H9 (cell line): Measurements from ENCODE around the gene PPP1R9A. TPM values are rescaled to one million over a fixed set of nuclear protein-coding genes. Genes with fewer than 3 reads are reported as not detected.

Experiments
- DNase-seq: peaks from one replicate; pipeline ENCODE4 v3.0.0-alpha.2; 2017
- H2AFZ ChIP-seq: one replicate; pipeline ENCODE4 v1.6.1; 2013; ENCODE audit warnings: mild to moderate bottlenecking, low read length, control low read depth, moderate library complexity
- H2AK5ac ChIP-seq: 2 replicates; pipeline ENCODE4 v1.6.1; 2013; ENCODE audit warnings: low read length, control low read depth, mixed read lengths; ENCODE audit not compliant: insufficient read length
- H2BK120ac ChIP-seq: one replicate; pipeline ENCODE4 v1.6.1; 2013; ENCODE audit warnings: low read depth, mild to moderate bottlenecking, low read length, control low read depth, inconsistent platforms; ENCODE audit not compliant: poor library complexity, severe bottlenecking
- H2BK12ac ChIP-seq: 2 replicates; pipeline ENCODE4 v1.6.1; 2013; ENCODE audit warnings: low read length, control low read depth, mixed read lengths, low read depth; ENCODE audit not compliant: insufficient read length
- H2BK15ac ChIP-seq: 2 replicates; pipeline ENCODE4 v1.6.1; 2013; ENCODE audit warnings: low read depth, low read length, control low read depth
- H2BK20ac ChIP-seq: one replicate; pipeline ENCODE4 v1.6.1; 2013; ENCODE audit warnings: low read depth, mild to moderate bottlenecking, low read length, control low read depth, inconsistent platforms; ENCODE audit not compliant: poor library complexity, severe bottlenecking
- H2BK5ac ChIP-seq: 2 replicates; pipeline ENCODE4 v1.6.1; 2013; ENCODE audit warnings: low read length, control low read depth, mixed read lengths; ENCODE audit not compliant: insufficient read length
- H3K14ac ChIP-seq: 2 replicates; pipeline ENCODE4 v1.6.1; 2013; ENCODE audit warnings: low read length, control low read depth; ENCODE audit not compliant: insufficient read depth
- H3K18ac ChIP-seq: 2 replicates; pipeline ENCODE4 v1.6.1; 2013; ENCODE audit warnings: low read depth, mild to moderate bottlenecking, mixed read lengths, low read length, control low read depth; ENCODE audit not compliant: insufficient read length
- H3K23ac ChIP-seq: 2 replicates; pipeline ENCODE4 v1.6.1; 2013; ENCODE audit warnings: low read length, control low read depth, mixed read lengths, low read depth; ENCODE audit not compliant: insufficient read length
- H3K23me2 ChIP-seq: 2 replicates; pipeline ENCODE4 v1.6.1; 2013; ENCODE audit warnings: low read depth, mild to moderate bottlenecking, mixed read lengths, low read length, control low read depth; ENCODE audit not compliant: insufficient read length, poor library complexity, severe bottlenecking
- H3K27ac ChIP-seq: 2 replicates; pipeline ENCODE4 v1.5.1; 2013; ENCODE audit warnings: low read length, control low read depth, mixed read lengths, low read depth; ENCODE audit not compliant: insufficient read length
- H3K27me3 ChIP-seq: 2 replicates; pipeline ENCODE4 v1.6.1; 2013; ENCODE audit warnings: low read length, control low read depth, inconsistent platforms; ENCODE audit not compliant: insufficient read depth
- H3K4ac ChIP-seq: 2 replicates; pipeline ENCODE4 v1.6.1; 2013; ENCODE audit warnings: low read depth, mild to moderate bottlenecking, control low read depth, inconsistent platforms, low read length, moderate library complexity
- H3K4me1 ChIP-seq: 2 replicates; pipeline ENCODE4 v1.6.1; 2013; ENCODE audit warnings: low read length, control low read depth, inconsistent platforms; ENCODE audit not compliant: insufficient read depth
- H3K4me2 ChIP-seq: 2 replicates; pipeline ENCODE4 v1.6.1; 2013; ENCODE audit warnings: low read length, control low read depth, mixed read lengths; ENCODE audit not compliant: insufficient read length, insufficient read depth
- H3K56ac ChIP-seq: 2 replicates; pipeline ENCODE4 v1.6.1; 2013; ENCODE audit warnings: low read depth, mild to moderate bottlenecking, mixed read lengths, low read length, control low read depth; ENCODE audit not compliant: insufficient read length
- H3K79me1 ChIP-seq: 2 replicates; pipeline ENCODE4 v1.6.1; 2013; ENCODE audit warnings: low read depth, mild to moderate bottlenecking, moderate library complexity, low read length, control low read depth, inconsistent platforms; ENCODE audit not compliant: insufficient read depth, poor library complexity, severe bottlenecking
- H3K79me2 ChIP-seq: 2 replicates; pipeline ENCODE4 v1.6.1; 2013; ENCODE audit warnings: low read length, control low read depth, inconsistent platforms; ENCODE audit not compliant: insufficient read depth
- H3K9ac ChIP-seq: 2 replicates; pipeline ENCODE4 v1.6.1; 2013; ENCODE audit warnings: low read length, control low read depth, mixed read lengths; ENCODE audit not compliant: insufficient read length; ENCODE audit errors: extremely low read depth
- H3K9me3 ChIP-seq: one replicate; pipeline ENCODE4 v1.6.1; 2013; ENCODE audit warnings: low read depth, low read length, inconsistent platforms; ENCODE audit not compliant: control insufficient read depth
- H3T11ph ChIP-seq: one replicate; pipeline ENCODE4 v1.6.1; 2013; ENCODE audit warnings: mild to moderate bottlenecking, low read length, control low read depth, inconsistent platforms
- H4K20me1 ChIP-seq: one replicate; pipeline ENCODE4 v1.6.1; 2013; ENCODE audit not compliant: control insufficient read depth, insufficient read length, insufficient read depth
- H4K5ac ChIP-seq: 2 replicates; pipeline ENCODE4 v1.6.1; 2013; ENCODE audit warnings: low read depth, mild to moderate bottlenecking, mixed read lengths, low read length, control low read depth; ENCODE audit not compliant: insufficient read length
- H4K8ac ChIP-seq: replicated peaks from 2 replicates; pipeline ENCODE4 v1.6.1; 2013; ENCODE audit warnings: low read length, control low read depth, mixed read lengths, low read depth; ENCODE audit not compliant: insufficient read length
- H4K91ac ChIP-seq: 2 replicates; pipeline ENCODE4 v1.6.1; 2013; ENCODE audit warnings: low read depth, mild to moderate bottlenecking, moderate library complexity, mixed read lengths, low read length, control low read depth; ENCODE audit not compliant: insufficient read length
- H3K27ac Mint-ChIP-seq, 3 experiments: 2 replicates in 2 of 3; 3 replicates in 1 of 3; pipeline ENCODE4 v1.8.0; 2020 to 2021; ENCODE audit warnings: mixed read lengths in 3 of 3, mild to moderate bottlenecking in 1 of 3, moderate library complexity in 1 of 3
- H3K27me3 Mint-ChIP-seq: 2 replicates; pipeline ENCODE4 v1.8.0; 2021; ENCODE audit warnings: low read depth, mild to moderate bottlenecking, moderate library complexity, mixed read lengths
- H3K36me3 Mint-ChIP-seq, 3 experiments: 2 replicates in 2 of 3; 3 replicates in 1 of 3; pipeline ENCODE4 v1.8.0; 2020 to 2021; ENCODE audit warnings: low read depth in 3 of 3, mixed read lengths in 3 of 3; ENCODE audit not compliant: insufficient read depth in 1 of 3
- H3K4me1 Mint-ChIP-seq, 2 experiments: 2 replicates each; pipeline ENCODE4 v1.8.0; 2020; ENCODE audit warnings: mixed read lengths in 2 of 2
- H3K4me3 Mint-ChIP-seq, 2 experiments: 2 replicates in 1 of 2; 3 replicates in 1 of 2; pipeline ENCODE4 v1.8.0; 2020 to 2021; ENCODE audit warnings: mild to moderate bottlenecking in 2 of 2, mixed read lengths in 2 of 2, moderate library complexity in 1 of 2
- H3K9me3 Mint-ChIP-seq, 2 experiments: 2 replicates in 1 of 2; 3 replicates in 1 of 2; pipeline ENCODE4 v1.8.0; 2020; ENCODE audit warnings: mild to moderate bottlenecking in 2 of 2, mixed read lengths in 2 of 2, moderate library complexity in 1 of 2
- CTCF ChIP-seq: fragments of 200-600 bp; sonication (generic); conservative IDR thresholded peaks from 3 replicates; pipeline ENCODE4 v1.8.0; 2021; ENCODE audit warnings: antibody characterized with exemption, mild to moderate bottlenecking
- WGBS: extraction: QIAGEN DNeasy Blood & Tissue Kit; methylation state at CpG from one replicate; pipeline ENCODE4 v1.1.7; 2013; ENCODE audit warnings: missing lambda C conversion rate, low lambda C conversion rate, mixed read lengths; ENCODE audit not compliant: insufficient read length; ENCODE audit errors: extremely low coverage; 5-methylcytosine and 5-hydroxymethylcytosine counted together
- total RNA-seq: library from RNA; stranded (reverse); gene quantifications from 2 replicates; pipeline ENCODE4 v1.2.1, GENCODE V29; 2021

Gene PPP1R9A
- total RNA-seq, 1 experiment from 2014 or later: 17.0 TPM

GRCh38 chr7:95242266-95242665 lies 334.9 kb downstream of the PPP1R9A start:
- H3K27me3 Mint-ChIP-seq: no peaks in the 10 kb centered on the region
- H3K4me3 Mint-ChIP-seq: no peak overlapping the region
- no peak for DNase-seq
- Histone ChIP-seq H2BK15ac (no peak overlapping the region), H2BK12ac (no peak overlapping the region), H2BK120ac (no peak overlapping the region), H3K56ac (no peak overlapping the region), H3K9me3 (no peaks in the 10 kb centered on the region), H3K79me1 (no peaks in the 10 kb centered on the region), H3K27ac (no peak overlapping the region), H4K91ac (no peak overlapping the region), H2BK20ac (no peak overlapping the region), H3K23ac (no peak overlapping the region), H3K18ac (no peak overlapping the region), H3K9ac (no peak overlapping the region), H3K27me3 (no peaks in the 10 kb centered on the region), H3T11ph (no peak overlapping the region), H4K5ac (no peak overlapping the region), H3K23me2 (no peaks in the 10 kb centered on the region), H3K79me2 (no peaks in the 10 kb centered on the region), H4K20me1 (no peaks in the 10 kb centered on the region), H4K8ac (no peak overlapping the region), H2AFZ (no peak overlapping the region), H3K14ac (no peak overlapping the region), H2BK5ac (no peak overlapping the region), H3K4me2 (no peak overlapping the region), H3K4ac (no peak overlapping the region), H3K4me1 (peaks cover 4% of the 10 kb centered on the region; the same call in 1 of the 2 replicates), H2AK5ac (no peak overlapping the region)
- H3K4me1 Mint-ChIP-seq: peaks cover 19 to 20% of the 10 kb centered on the region in 2 experiments
- TF ChIP-seq CTCF: no peak
- no CpG with 5 or more reads among the region's 2 CpGs for WGBS
- no peaks in the 10 kb centered on the region for H3K9me3 Mint-ChIP-seq
- no peak overlapping the region for H3K27ac Mint-ChIP-seq
- no peaks in the 10 kb centered on the region for H3K36me3 Mint-ChIP-seq
